Transverse colon (tissue), 4 donors: ENCODE measurements around the gene SHB.

Source experiments
- EP300 ChIP-seq: sonication (generic); formaldehyde crosslinking; IDR thresholded peaks from one replicate; pipeline ENCODE4 v1.6.1; 2017; ENCODE audit warnings: antibody characterized with exemption, low read depth
- POLR2A ChIP-seq: fragments of 450-650 bp; IDR thresholded peaks from one replicate; pipeline ENCODE4 v1.6.1; 2016; ENCODE audit warnings: antibody characterized with exemption, mild to moderate bottlenecking, moderate library complexity
- POLR2AphosphoS5 ChIP-seq, 3 donors: sonication (generic); formaldehyde crosslinking; IDR thresholded peaks; one replicate each; pipeline ENCODE4 v1.6.1; 2016; ENCODE audit warnings: antibody characterized with exemption in 3 of 3
- TF ChIP-seq, protein P1 (sequence below), 5 experiments: fragments of 200-600 bp in 3 of 5; fragments of 450-650 bp in 2 of 5; sonication (generic) in 3 of 5; IDR thresholded peaks; 1 replicate in 2 of 5; 2 replicates in 3 of 5; pipeline ENCODE4 v1.5.1; 2016 to 2017; ENCODE audit warnings: antibody characterized with exemption in 5 of 5, inconsistent platforms in 3 of 5, mild to moderate bottlenecking in 2 of 5, moderate library complexity in 1 of 5

DNA sequence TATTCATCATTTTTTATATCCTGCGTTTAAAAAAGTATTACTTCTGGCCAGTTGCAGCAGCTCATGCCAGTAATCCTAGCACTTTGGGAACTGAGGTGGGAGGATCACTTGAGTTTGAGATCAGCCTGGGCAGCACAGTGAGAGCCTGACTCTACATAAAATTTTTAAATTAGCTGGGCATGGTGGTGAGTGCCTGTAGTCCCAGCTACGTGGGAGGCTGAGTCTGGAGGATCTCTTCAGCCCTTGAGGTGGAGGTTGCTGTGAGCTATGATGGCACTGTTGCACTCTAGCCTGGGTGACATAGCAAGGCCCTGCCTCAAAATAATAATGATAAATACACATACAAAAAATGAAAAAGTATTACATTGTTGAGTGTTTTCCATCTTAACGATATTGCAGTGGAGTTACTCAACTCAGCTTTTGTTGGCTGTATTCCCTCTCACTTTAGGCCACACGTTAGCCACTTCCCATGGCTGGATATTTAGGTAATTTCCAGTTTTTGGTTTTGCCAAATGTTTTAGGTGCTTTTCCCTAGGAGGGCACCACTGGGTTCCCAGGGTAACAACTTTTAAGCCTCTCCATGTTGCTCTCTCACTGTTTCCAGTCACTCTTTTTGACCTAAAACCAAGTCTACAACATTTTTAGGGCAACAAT lies 20.6 kb downstream of the SHB start:
- TF ChIP-seq, protein P1, sequence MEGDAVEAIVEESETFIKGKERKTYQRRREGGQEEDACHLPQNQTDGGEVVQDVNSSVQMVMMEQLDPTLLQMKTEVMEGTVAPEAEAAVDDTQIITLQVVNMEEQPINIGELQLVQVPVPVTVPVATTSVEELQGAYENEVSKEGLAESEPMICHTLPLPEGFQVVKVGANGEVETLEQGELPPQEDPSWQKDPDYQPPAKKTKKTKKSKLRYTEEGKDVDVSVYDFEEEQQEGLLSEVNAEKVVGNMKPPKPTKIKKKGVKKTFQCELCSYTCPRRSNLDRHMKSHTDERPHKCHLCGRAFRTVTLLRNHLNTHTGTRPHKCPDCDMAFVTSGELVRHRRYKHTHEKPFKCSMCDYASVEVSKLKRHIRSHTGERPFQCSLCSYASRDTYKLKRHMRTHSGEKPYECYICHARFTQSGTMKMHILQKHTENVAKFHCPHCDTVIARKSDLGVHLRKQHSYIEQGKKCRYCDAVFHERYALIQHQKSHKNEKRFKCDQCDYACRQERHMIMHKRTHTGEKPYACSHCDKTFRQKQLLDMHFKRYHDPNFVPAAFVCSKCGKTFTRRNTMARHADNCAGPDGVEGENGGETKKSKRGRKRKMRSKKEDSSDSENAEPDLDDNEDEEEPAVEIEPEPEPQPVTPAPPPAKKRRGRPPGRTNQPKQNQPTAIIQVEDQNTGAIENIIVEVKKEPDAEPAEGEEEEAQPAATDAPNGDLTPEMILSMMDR (IDR thresholded peaks at IDR 0.05): no peak
- TF ChIP-seq POLR2A (no peak), POLR2AphosphoS5 (IDR thresholded peaks at IDR 0.05) (no peak), EP300 (no peak)
